RPMI8226 (cell line): ENCODE data around the gene FBXW8.

Experiments used
- DNase-seq: peaks from one replicate; pipeline ENCODE4 v3.0.0-alpha.2; 2015

The FBXW8 gene

GRCh38 chr12:117000316-117000715, 89.6 kb downstream of the FBXW8 start:
- no peak for DNase-seq

GRCh38 chr12:117002051-117002817, 91.5 kb downstream of the FBXW8 start:
- no peak for DNase-seq

GRCh38 chr12:117003883-117004404, 93.2 kb downstream of the FBXW8 start:
- no peak for DNase-seq

- DNase-seq = no peak
Measured at GRCh38 chr12:117005417-117006046, 94.8 kb downstream of the FBXW8 start.

- DNase-seq = no peak
Measured at GRCh38 chr12:117006333-117006732, 95.6 kb downstream of the FBXW8 start.

- DNase-seq = no peak
Measured at GRCh38 chr12:117007577-117007976, 96.8 kb downstream of the FBXW8 start.

- no peak for DNase-seq
Measured at GRCh38 chr12:117009759-117010158, 99.0 kb downstream of the FBXW8 start.

- no peak for DNase-seq
Measured at GRCh38 chr12:117010693-117011451, 100.1 kb downstream of the FBXW8 start.

GRCh38 chr12:117011988-117012805, 101.4 kb downstream of the FBXW8 start:
- DNase-seq = no peak

- no peak for DNase-seq
Measured at GRCh38 chr12:117013726-117014125, 103.0 kb downstream of the FBXW8 start.

GRCh38 chr12:117014342-117014887, 103.7 kb downstream of the FBXW8 start:
- DNase-seq = no peak

- DNase-seq = no peak
Measured at GRCh38 chr12:117015811-117016210, 105.1 kb downstream of the FBXW8 start.

- DNase-seq = no peak
Measured at GRCh38 chr12:117017807-117018206, 107.1 kb downstream of the FBXW8 start.

- DNase-seq = no peak
Measured at GRCh38 chr12:117018276-117018675, 107.5 kb downstream of the FBXW8 start.

- DNase-seq = no peak
Measured at GRCh38 chr12:117018685-117019084, 107.9 kb downstream of the FBXW8 start.

GRCh38 chr12:117019866-117020265, 109.1 kb downstream of the FBXW8 start:
- DNase-seq = no peak

- no peak for DNase-seq
Measured at GRCh38 chr12:117020536-117021220, 109.9 kb downstream of the FBXW8 start.

GRCh38 chr12:117022465-117022864, 111.7 kb downstream of the FBXW8 start:
- DNase-seq = no peak

GRCh38 chr12:117023998-117024960, 113.5 kb downstream of the FBXW8 start:
- DNase-seq = no peak

GRCh38 chr12:117024961-117025480, 114.3 kb downstream of the FBXW8 start:
- DNase-seq = no peak
